ENCODE measurements around the gene LAMA4.

DNA sequence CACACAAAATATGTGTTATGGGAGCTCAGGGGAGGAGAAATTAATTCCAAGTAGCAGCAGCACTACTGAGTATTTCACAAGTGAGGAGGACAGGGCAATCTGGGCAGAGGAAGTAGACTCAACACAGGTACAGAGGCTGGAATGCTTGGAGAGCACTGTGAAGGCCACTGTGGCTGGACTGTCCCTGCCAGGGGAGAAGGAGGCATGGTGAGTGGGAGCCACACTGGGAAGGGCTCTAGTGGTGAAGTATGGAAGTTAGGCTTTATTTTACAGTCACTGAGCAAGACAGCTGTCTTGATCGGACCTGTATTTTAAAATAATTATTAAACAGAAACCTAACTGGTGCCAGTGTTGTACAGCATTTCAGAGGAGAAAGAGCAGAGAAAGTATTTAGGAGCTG lies 138.1 kb downstream of the LAMA4 start:
- TF ChIP-seq EZH2 (IDR thresholded peaks at IDR 0.05) (no peak), CTCF (IDR thresholded peaks at IDR 0.05) (peak; percentile 9)

Data from neural progenitor cell (in vitro differentiated cells).